Measurements from ENCODE around the gene BEST1.

BEST1 gene

DNA sequence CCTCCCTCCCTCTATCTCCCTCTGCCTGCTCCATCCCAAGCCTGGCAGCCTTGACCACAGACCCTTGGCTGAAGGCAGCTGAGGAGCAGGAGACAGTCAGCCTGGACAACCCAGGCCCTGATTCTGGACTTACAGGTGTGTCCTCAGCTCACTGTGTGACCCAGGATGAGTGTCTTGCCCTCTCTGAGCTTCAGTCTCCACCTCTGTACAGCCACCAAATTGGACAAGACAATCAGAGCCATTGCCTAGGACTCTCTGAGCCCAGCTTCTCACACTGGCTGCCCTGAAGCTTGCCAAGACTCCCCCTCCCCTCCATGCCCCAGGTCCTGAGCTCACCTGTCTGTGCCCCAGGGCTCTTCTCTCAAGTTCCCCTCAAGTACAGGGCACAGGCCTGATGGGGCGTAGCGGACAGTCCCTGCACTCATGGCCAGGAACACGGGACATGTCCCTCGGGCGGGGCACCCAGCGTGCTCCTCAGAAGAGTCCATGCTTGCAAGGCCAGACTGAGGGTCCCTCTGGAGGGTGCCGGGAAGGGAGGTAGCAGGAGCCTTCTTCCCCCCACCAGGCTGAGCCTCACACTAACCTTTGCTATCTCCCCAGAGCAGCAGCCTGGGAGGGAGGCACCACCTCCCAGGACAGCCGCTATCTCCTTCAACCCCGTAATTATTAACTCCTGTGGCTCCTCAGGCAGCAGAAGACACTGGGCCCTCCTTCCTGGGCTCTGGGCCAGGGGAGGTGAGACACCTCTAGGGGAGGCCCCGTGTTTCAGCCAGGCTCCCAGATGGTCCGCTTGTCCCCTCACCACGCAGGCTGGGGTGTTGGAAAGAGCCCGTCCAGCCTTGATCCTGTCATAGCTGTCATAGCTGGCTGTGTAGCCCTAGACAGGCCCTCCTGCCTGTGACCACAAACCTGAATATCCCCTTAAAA lies 30.2 kb upstream of the BEST1 start:
- Histone ChIP-seq H3K9me3 (ENCODE audit: low read depth, low read length) (no peaks in the 10 kb centered on the region), H3K9ac (ENCODE audit: insufficient read length) (no peak overlapping the region), H3K27ac (no peak overlapping the region), H3K4me3 (no peak overlapping the region), H3K36me3 (ENCODE audit: insufficient read depth, low read length) (no peaks in the 10 kb centered on the region)
- DNase-seq (ENCODE audit: low read depth, low spot score): no peak
- TF ChIP-seq EZH2 (IDR thresholded peaks at IDR 0.05) (no peak), POLR2AphosphoS5 (IDR thresholded peaks at IDR 0.05; ENCODE audit: borderline replicate concordance, low read depth, low read length) (no peak), FOXP2 (optimal IDR thresholded peaks at IDR 0.05; ENCODE audit: control extremely low read depth, extremely low read length, insufficient read depth) (no peak)

- no peak overlapping the region for H3K9ac ChIP-seq (ENCODE audit: insufficient read length)
- no peaks in the 10 kb centered on the region for H3K9me3 ChIP-seq (ENCODE audit: low read depth, low read length)
- TF ChIP-seq EZH2 (IDR thresholded peaks at IDR 0.05): no peak
- TF ChIP-seq POLR2AphosphoS5 (IDR thresholded peaks at IDR 0.05; ENCODE audit: borderline replicate concordance, low read depth, low read length): no peak
- no peak for TF ChIP-seq FOXP2 (optimal IDR thresholded peaks at IDR 0.05; ENCODE audit: control extremely low read depth, extremely low read length, insufficient read depth)
- no peak overlapping the region for H3K4me3 ChIP-seq
- no peaks in the 10 kb centered on the region for H3K36me3 ChIP-seq (ENCODE audit: insufficient read depth, low read length)
- no peak for DNase-seq (ENCODE audit: low read depth, low spot score)
- H3K27ac ChIP-seq: no peak overlapping the region
These were observed 28.7 kb upstream of the BEST1 start for GRCh38 chr11:61921446-61921845.

DNA sequence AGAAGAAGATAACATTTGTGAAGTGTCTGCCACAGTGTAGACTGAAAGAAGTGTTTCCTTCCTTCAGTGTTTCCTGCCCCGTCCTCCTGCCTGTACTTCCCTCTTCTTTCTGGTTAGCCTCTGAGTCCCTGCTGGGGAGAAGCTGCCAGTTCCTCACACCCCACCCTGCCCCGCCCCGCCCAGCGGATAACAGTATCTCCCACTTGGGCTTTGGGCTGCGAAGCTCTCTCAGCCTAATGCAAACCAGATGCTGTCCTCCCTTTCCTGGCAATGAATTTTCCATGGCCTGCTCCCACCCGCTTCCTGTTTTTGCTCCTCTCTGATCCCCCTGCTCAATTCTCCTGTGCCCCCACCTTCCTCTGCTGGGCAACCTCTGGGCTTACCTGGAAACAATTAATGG lies 27.6 kb upstream of the BEST1 start:
- DNase-seq (ENCODE audit: low read depth, low spot score): peak; percentile 89
- no peaks in the 10 kb centered on the region for H3K36me3 ChIP-seq (ENCODE audit: insufficient read depth, low read length)
- peak overlapping the region; percentile 64 for H3K4me3 ChIP-seq
- TF ChIP-seq FOXP2 (optimal IDR thresholded peaks at IDR 0.05; ENCODE audit: control extremely low read depth, extremely low read length, insufficient read depth) (peak; percentile 80), EZH2 (IDR thresholded peaks at IDR 0.05) (no peak), POLR2AphosphoS5 (IDR thresholded peaks at IDR 0.05; ENCODE audit: borderline replicate concordance, low read depth, low read length) (no peak; the same call in 1 of the 2 replicates)
- peak overlapping the region; percentile 93 for H3K27ac ChIP-seq
- H3K9me3 ChIP-seq (ENCODE audit: low read depth, low read length): no peaks in the 10 kb centered on the region
- peak overlapping the region; percentile 51 for H3K9ac ChIP-seq (ENCODE audit: insufficient read length)

DNA sequence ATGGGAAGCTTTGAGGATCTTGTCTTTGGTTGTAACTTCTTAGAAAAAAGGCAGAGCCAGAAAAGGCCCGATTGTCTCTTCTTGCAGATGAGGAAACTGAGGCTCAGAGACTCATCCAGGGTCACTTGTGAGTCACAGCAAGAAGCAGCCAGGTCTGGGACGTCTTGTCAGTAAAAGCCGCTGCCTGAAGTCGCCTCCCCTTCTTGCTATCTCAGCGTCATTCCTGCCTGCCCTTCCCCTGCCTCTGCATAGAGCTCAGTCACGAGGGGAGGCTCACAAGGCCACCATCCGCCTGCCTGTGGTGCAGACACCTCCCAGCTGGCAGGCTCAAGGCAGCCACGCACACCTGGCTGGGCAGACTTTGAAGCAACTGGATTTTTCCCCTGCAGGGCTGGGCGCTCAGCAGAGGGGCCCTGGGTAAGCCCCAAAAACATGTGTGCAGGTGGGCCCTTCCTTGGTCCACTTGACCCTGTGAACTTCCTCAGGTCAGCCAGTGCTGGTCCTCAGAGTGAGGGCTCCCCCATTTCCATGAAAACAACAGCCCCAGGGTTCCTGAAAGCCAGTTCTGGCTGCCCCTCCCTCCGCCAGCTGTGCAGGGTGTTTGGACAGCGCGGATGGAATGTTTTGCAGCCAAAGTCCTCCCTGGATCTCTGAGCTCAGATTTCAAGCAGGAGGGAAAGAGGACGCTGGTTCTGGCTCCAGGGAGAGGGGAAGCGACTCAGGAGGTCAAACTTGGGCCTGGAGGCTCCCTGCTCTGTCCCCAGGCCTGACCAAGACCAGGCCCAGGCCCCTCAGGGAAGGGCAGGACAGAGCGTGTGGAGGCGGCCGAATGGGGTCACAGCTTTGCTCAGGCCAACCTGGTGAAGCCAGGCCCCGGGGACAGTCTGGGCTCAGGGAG lies 26.7 kb upstream of the BEST1 start:
- Histone ChIP-seq H3K9me3 (ENCODE audit: low read depth, low read length) (no peaks in the 10 kb centered on the region), H3K4me3 (peak overlapping the region; percentile 64), H3K9ac (ENCODE audit: insufficient read length) (peak overlapping the region; percentile 51), H3K27ac (peak overlapping the region; percentile 93), H3K36me3 (ENCODE audit: insufficient read depth, low read length) (no peaks in the 10 kb centered on the region)
- no peak for TF ChIP-seq FOXP2 (optimal IDR thresholded peaks at IDR 0.05; ENCODE audit: control extremely low read depth, extremely low read length, insufficient read depth)
- TF ChIP-seq POLR2AphosphoS5 (IDR thresholded peaks at IDR 0.05; ENCODE audit: borderline replicate concordance, low read depth, low read length): no peak
- no peak for TF ChIP-seq EZH2 (IDR thresholded peaks at IDR 0.05)
- no peak for DNase-seq (ENCODE audit: low read depth, low spot score)

DNA sequence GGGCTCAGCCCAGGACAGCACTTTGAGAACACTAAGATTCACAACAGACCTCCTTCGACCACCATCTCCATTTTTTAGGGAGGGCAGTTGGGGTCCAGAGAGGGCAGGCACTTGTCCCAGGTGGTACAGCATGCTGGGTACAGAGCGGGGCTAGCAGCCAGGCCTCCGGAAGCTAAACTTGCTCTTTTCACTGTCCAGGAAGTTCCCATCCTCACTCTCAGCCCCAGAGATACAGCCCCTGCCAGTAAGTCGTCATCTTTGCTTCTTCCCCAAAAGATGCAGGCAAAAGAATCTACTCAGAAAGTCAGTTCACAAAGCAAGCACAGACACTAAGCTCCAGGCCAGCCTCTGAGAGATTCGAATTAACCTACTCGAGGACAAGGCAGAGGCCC lies 26.1 kb upstream of the BEST1 start:
- H3K9me3 ChIP-seq (ENCODE audit: low read depth, low read length): no peaks in the 10 kb centered on the region
- no peak overlapping the region for H3K27ac ChIP-seq
- no peaks in the 10 kb centered on the region for H3K36me3 ChIP-seq (ENCODE audit: insufficient read depth, low read length)
- TF ChIP-seq EZH2 (IDR thresholded peaks at IDR 0.05) (no peak), FOXP2 (optimal IDR thresholded peaks at IDR 0.05; ENCODE audit: control extremely low read depth, extremely low read length, insufficient read depth) (no peak), POLR2AphosphoS5 (IDR thresholded peaks at IDR 0.05; ENCODE audit: borderline replicate concordance, low read depth, low read length) (no peak)
- H3K4me3 ChIP-seq: no peak overlapping the region
- DNase-seq (ENCODE audit: low read depth, low spot score): no peak
- no peak overlapping the region for H3K9ac ChIP-seq (ENCODE audit: insufficient read length)

- Histone ChIP-seq H3K4me3 (no peak overlapping the region), H3K36me3 (ENCODE audit: insufficient read depth, low read length) (no peaks in the 10 kb centered on the region), H3K9ac (ENCODE audit: insufficient read length) (no peak overlapping the region), H3K9me3 (ENCODE audit: low read depth, low read length) (no peaks in the 10 kb centered on the region), H3K27ac (no peak overlapping the region)
- DNase-seq (ENCODE audit: low read depth, low spot score): no peak
- no peak for TF ChIP-seq EZH2 (IDR thresholded peaks at IDR 0.05)
- TF ChIP-seq FOXP2 (optimal IDR thresholded peaks at IDR 0.05; ENCODE audit: control extremely low read depth, extremely low read length, insufficient read depth): no peak
- TF ChIP-seq POLR2AphosphoS5 (IDR thresholded peaks at IDR 0.05; ENCODE audit: borderline replicate concordance, low read depth, low read length): no peak
These were observed 24.4 kb upstream of the BEST1 start for GRCh38 chr11:61925736-61926135.

GRCh38 chr11:61926235-61926634 lies 23.9 kb upstream of the BEST1 start:
- no peaks in the 10 kb centered on the region for H3K9me3 ChIP-seq (ENCODE audit: low read depth, low read length)
- no peak overlapping the region for H3K9ac ChIP-seq (ENCODE audit: insufficient read length)
- DNase-seq (ENCODE audit: low read depth, low spot score): no peak
- no peak for TF ChIP-seq EZH2 (IDR thresholded peaks at IDR 0.05)
- no peak for TF ChIP-seq FOXP2 (optimal IDR thresholded peaks at IDR 0.05; ENCODE audit: control extremely low read depth, extremely low read length, insufficient read depth)
- no peak for TF ChIP-seq POLR2AphosphoS5 (IDR thresholded peaks at IDR 0.05; ENCODE audit: borderline replicate concordance, low read depth, low read length)
- H3K27ac ChIP-seq: no peak overlapping the region
- no peaks in the 10 kb centered on the region for H3K36me3 ChIP-seq (ENCODE audit: insufficient read depth, low read length)
- H3K4me3 ChIP-seq: no peak overlapping the region

DNA sequence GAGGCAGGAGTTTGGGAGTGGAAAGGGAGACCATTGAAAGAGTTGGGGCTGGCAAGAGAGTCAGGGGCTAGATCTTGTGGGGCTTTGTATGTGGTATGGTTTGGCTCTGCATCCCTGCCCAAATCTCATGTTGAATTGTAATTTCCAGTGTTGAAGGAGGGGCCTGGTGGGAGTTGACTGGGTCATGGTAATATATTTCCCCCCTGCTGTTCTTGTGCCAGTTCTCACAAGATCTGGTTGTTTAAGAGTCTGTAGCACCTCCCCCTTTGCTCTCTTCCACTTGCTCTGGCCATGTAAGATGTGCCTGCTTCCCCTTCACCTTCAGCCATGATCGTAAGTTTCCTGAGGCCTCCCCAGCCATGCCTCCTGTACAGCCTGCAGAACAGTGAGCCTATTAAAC lies 22.6 kb upstream of the BEST1 start:
- no peak for DNase-seq (ENCODE audit: low read depth, low spot score)
- Histone ChIP-seq H3K27ac (no peak overlapping the region), H3K9me3 (ENCODE audit: low read depth, low read length) (no peaks in the 10 kb centered on the region), H3K9ac (ENCODE audit: insufficient read length) (no peak overlapping the region), H3K4me3 (no peak overlapping the region), H3K36me3 (ENCODE audit: insufficient read depth, low read length) (no peaks in the 10 kb centered on the region)
- TF ChIP-seq POLR2AphosphoS5 (IDR thresholded peaks at IDR 0.05; ENCODE audit: borderline replicate concordance, low read depth, low read length) (no peak), EZH2 (IDR thresholded peaks at IDR 0.05) (no peak), FOXP2 (optimal IDR thresholded peaks at IDR 0.05; ENCODE audit: control extremely low read depth, extremely low read length, insufficient read depth) (no peak)
